Measurements from ENCODE around the gene UCHL1. TPM values are rescaled to one million over a fixed set of nuclear protein-coding genes. Genes with fewer than 3 reads are reported as not detected.

The UCHL1 gene
- polyA plus RNA-seq, 2 of the 4 experiments (the other 2 are of a cell fraction) = 953 to 1,819 TPM

DNA sequence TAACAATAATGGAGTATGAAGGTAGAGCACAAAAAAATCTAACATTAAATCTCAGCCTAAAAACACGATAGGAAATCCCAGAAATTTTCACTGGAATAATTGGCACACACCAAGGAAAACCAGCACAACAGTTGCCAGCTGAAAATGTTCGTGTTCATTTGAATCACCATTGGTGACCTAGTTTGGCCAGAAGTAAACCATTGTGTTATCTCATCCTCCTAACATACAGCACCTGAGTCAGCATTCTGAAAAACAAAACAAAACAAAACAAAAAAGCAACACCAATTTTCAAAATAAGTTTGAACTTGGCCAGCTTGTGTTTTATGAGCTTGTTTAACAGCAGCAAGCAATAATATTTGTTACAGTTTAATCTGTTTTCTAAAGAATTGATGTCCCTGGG is 41.1 kb downstream of the UCHL1 start:
- ChIA-PET CTCF (interaction anchor here (2.0 kb wide), 1 partner anchor 16 kb away, joined by 8 read pairs; no protein-coding TSS in a partner anchor), POLR2A (no interaction called here)
- no peak overlapping the region for H3K27ac ChIP-seq
- H3K4me2 ChIP-seq = no peak overlapping the region
- no peak for FAIRE-seq
- TF ChIP-seq HOXA7 (CRISPR knock-in tag; IDR thresholded peaks at IDR 0.05) (no peak), JUN (IDR thresholded peaks at IDR 0.05) (no peak), MAFK (IDR thresholded peaks at IDR 0.05; ENCODE audit: partially characterized antibody) (peak; percentile 57), RARB (CRISPR knock-in tag; IDR thresholded peaks at IDR 0.05) (no peak), KDM1A (IDR thresholded peaks at IDR 0.05; ENCODE audit: low read depth) (no peak), CEBPB (IDR thresholded peaks at IDR 0.05) (no peak), EHMT2 (IDR thresholded peaks at IDR 0.05; ENCODE audit: low read depth) (no peak)
- H3K4me1 ChIP-seq = no peaks in the 10 kb centered on the region
- no peak for ATAC-seq
- peaks cover 2% of the 10 kb centered on the region; the same call in 1 of the 3 replicates for H3K9me3 ChIP-seq
- DNase-seq (ENCODE audit: low read depth in 1 of 2, low spot score in 1 of 2) = no peak
- 53% methylated on average over 2 of the region's 2 CpGs for WGBS (ENCODE audit: missing lambda C conversion rate)
- no peak overlapping the region for H3K4me3 ChIP-seq

DNA sequence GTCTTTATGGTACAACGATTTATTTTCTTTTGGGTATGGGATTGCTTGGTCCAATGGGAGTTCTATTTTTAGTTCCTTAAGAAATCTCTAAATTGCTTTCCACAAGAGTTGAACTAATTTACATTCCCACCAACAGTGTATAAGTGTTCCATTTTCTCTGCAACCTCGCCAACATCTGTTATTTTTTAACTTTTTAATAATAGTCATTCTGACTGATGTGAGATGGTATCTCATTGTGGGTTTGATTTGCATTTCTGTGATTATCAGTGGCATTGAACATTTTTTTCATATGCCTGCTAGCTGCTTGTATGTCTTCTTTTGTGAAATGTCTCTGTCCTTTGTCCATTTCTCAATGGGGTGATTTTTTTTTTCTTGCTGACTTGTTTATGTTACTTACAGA is 42.8 kb downstream of the UCHL1 start:
- H3K4me2 ChIP-seq = no peak overlapping the region
- no peak overlapping the region for H3K27ac ChIP-seq
- FAIRE-seq = no peak
- no peaks in the 10 kb centered on the region; the same call in 2 of the 3 replicates for H3K9me3 ChIP-seq
- 58% methylated on average over 2 of the region's 2 CpGs for whole genome bisulfite sequencing (ENCODE audit: missing lambda C conversion rate)
- no peak for DNase-seq (ENCODE audit: low read depth in 1 of 2, low spot score in 1 of 2)
- no peak for TF ChIP-seq FOXS1 (CRISPR knock-in tag; IDR thresholded peaks at IDR 0.05)
- TF ChIP-seq FOSB (CRISPR knock-in tag; IDR thresholded peaks at IDR 0.05) = no peak
- TF ChIP-seq SREBF2 (IDR thresholded peaks at IDR 0.05) = no peak
- no peak for TF ChIP-seq NPAS2 (CRISPR knock-in tag; IDR thresholded peaks at IDR 0.05; ENCODE audit: borderline replicate concordance)
- no peak for TF ChIP-seq ZC3H11A (IDR thresholded peaks at IDR 0.05)
- TF ChIP-seq, protein P1, sequence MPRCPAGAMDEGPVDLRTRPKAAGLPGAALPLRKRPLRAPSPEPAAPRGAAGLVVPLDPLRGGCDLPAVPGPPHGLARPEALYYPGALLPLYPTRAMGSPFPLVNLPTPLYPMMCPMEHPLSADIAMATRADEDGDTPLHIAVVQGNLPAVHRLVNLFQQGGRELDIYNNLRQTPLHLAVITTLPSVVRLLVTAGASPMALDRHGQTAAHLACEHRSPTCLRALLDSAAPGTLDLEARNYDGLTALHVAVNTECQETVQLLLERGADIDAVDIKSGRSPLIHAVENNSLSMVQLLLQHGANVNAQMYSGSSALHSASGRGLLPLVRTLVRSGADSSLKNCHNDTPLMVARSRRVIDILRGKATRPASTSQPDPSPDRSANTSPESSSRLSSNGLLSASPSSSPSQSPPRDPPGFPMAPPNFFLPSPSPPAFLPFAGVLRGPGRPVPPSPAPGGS (IDR thresholded peaks at IDR 0.05) = no peak
- TF ChIP-seq HDAC2 (IDR thresholded peaks at IDR 0.05) = no peak
- no peak for TF ChIP-seq GATA3 (IDR thresholded peaks at IDR 0.05; ENCODE audit: borderline replicate concordance)
- TF ChIP-seq KDM1A (IDR thresholded peaks at IDR 0.05; ENCODE audit: low read depth) = no peak
- TF ChIP-seq ESRRA (IDR thresholded peaks at IDR 0.05; ENCODE audit: borderline replicate concordance, low read length) = no peak
- TF ChIP-seq HEYL (CRISPR knock-in tag; IDR thresholded peaks at IDR 0.05) = no peak
- H3K4me3 ChIP-seq = no peak overlapping the region
- ATAC-seq = no peak
- POLR2A ChIA-PET = no interaction called here
- H3K4me1 ChIP-seq = no peaks in the 10 kb centered on the region
- CTCF ChIA-PET = interaction anchor here (0.8 kb wide), 1 partner anchor 393 kb away, joined by 4 read pairs; no protein-coding TSS in a partner anchor

- no peak overlapping the region for H3K4me3 ChIP-seq
- ChIA-PET CTCF (interaction anchor here (1.5 kb wide), 1 partner anchor 360 kb away, joined by 3 read pairs; no protein-coding TSS in a partner anchor), POLR2A (no interaction called here)
- no peak overlapping the region for H3K4me2 ChIP-seq
- no peak for TF ChIP-seq RAD21 (conservative IDR thresholded peaks at IDR 0.05 in 1 of 2, IDR thresholded peaks at IDR 0.05 in 1 of 2)
- TF ChIP-seq NR3C1 (IDR thresholded peaks at IDR 0.05) = no peak
- TF ChIP-seq FOSL2 (IDR thresholded peaks at IDR 0.05) = no peak
- TF ChIP-seq FOSL2 (CRISPR knock-in tag; IDR thresholded peaks at IDR 0.05) = no peak
- TF ChIP-seq HOXB13 (CRISPR knock-in tag; IDR thresholded peaks at IDR 0.05; ENCODE audit: low read depth) = no peak
- TF ChIP-seq, protein P2, sequence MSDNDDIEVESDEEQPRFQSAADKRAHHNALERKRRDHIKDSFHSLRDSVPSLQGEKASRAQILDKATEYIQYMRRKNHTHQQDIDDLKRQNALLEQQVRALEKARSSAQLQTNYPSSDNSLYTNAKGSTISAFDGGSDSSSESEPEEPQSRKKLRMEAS (IDR thresholded peaks at IDR 0.05) = no peak
- TF ChIP-seq ZNF302 (CRISPR knock-in tag; IDR thresholded peaks at IDR 0.05) = no peak
- no peak for TF ChIP-seq JUNB (IDR thresholded peaks at IDR 0.05)
- TF ChIP-seq CEBPB (IDR thresholded peaks at IDR 0.05) = no peak
- no peak for TF ChIP-seq CHD2 (IDR thresholded peaks at IDR 0.05; ENCODE audit: low read length, partially characterized antibody)
- no peak for TF ChIP-seq RCOR1 (IDR thresholded peaks at IDR 0.05; ENCODE audit: low read depth, low read length)
- DNase-seq (ENCODE audit: low read depth in 1 of 2, low spot score in 1 of 2) (no peak), FAIRE-seq (no peak), ATAC-seq (no peak)
- no peaks in the 10 kb centered on the region for H3K4me1 ChIP-seq
- WGBS (ENCODE audit: missing lambda C conversion rate) = 75% methylated on average over 4 of the region's 4 CpGs
- no peaks in the 10 kb centered on the region for H3K9me3 ChIP-seq
- H3K27ac ChIP-seq = no peak overlapping the region
Observed at GRCh38 chr4:41301137-41301536, 44.4 kb downstream of the UCHL1 start.
